DMS79 (cell line): ENCODE results near the gene FOXO3.
"Not testable (repeated sequence)": the region's sequence is repeated elsewhere in the genome, so short reads cannot be mapped to it uniquely, and the experiment has no call there.

Experiments used
- DNase-seq: peaks from one replicate; lab custom pipeline; 2025; lab: John Stamatoyannopoulos, UW

FOXO3 gene

GRCh38 chr6:108555399-108556052 lies 5.2 kb upstream of the FOXO3 start:
- no peak for DNase-seq

- DNase-seq, result no peak
Measured at GRCh38 chr6:108556250-108556649, 4.5 kb upstream of the FOXO3 start.

- peak; percentile 4 for DNase-seq
Measured at GRCh38 chr6:108556866-108557493, 3.7 kb upstream of the FOXO3 start.

- no peak for DNase-seq
Measured at GRCh38 chr6:108557494-108558371, 3.0 kb upstream of the FOXO3 start.

- peak; percentile 68 for DNase-seq
Measured at GRCh38 chr6:108558372-108559096, 2.2 kb upstream of the FOXO3 start.

GRCh38 chr6:108559097-108559883 lies 1.4 kb upstream of the FOXO3 start:
- DNase-seq, result peak; percentile 34

- DNase-seq, result peak; percentile 40
Measured at GRCh38 chr6:108559884-108560462, 744 bp upstream of the FOXO3 start.

- DNase-seq, result not testable (repeated sequence)
Measured at GRCh38 chr6:108561309-108561647, 561 bp downstream of the FOXO3 start.

- DNase-seq, result no peak
Measured at GRCh38 chr6:108561742-108562502, 1.2 kb downstream of the FOXO3 start.

- DNase-seq, result peak; percentile 4
Measured at GRCh38 chr6:108562503-108562993, 1.8 kb downstream of the FOXO3 start.

- DNase-seq, result no peak
Measured at GRCh38 chr6:108563292-108563691, 2.6 kb downstream of the FOXO3 start.

- DNase-seq, result no peak
Measured at GRCh38 chr6:108564178-108564577, 3.5 kb downstream of the FOXO3 start.

- no peak for DNase-seq
Measured at GRCh38 chr6:108565091-108565766, 4.5 kb downstream of the FOXO3 start.

- DNase-seq, result no peak
Measured at GRCh38 chr6:108565893-108566292, 5.2 kb downstream of the FOXO3 start.

GRCh38 chr6:108566406-108566805 lies 5.7 kb downstream of the FOXO3 start:
- DNase-seq, result no peak

- DNase-seq, result no peak
Measured at GRCh38 chr6:108568101-108568500, 7.4 kb downstream of the FOXO3 start.

GRCh38 chr6:108568551-108569305 lies 8.0 kb downstream of the FOXO3 start:
- DNase-seq, result no peak

- DNase-seq, result no peak
Measured at GRCh38 chr6:108570517-108570916, 9.8 kb downstream of the FOXO3 start.
